H9 (cell line): ENCODE measurements around the gene SGF29. TPM values are rescaled to one million over a fixed set of nuclear protein-coding genes. Genes with fewer than 3 reads are reported as not detected.

Experiments
- DNase-seq: peaks from one replicate; pipeline ENCODE4 v3.0.0-alpha.2; 2017
- H2AFZ ChIP-seq: one replicate; pipeline ENCODE4 v1.6.1; 2013; ENCODE audit warnings: mild to moderate bottlenecking, low read length, control low read depth, moderate library complexity
- H2AK5ac ChIP-seq: 2 replicates; pipeline ENCODE4 v1.6.1; 2013; ENCODE audit warnings: low read length, control low read depth, mixed read lengths; ENCODE audit not compliant: insufficient read length
- H2BK120ac ChIP-seq: one replicate; pipeline ENCODE4 v1.6.1; 2013; ENCODE audit warnings: low read depth, mild to moderate bottlenecking, low read length, control low read depth, inconsistent platforms; ENCODE audit not compliant: poor library complexity, severe bottlenecking
- H2BK12ac ChIP-seq: 2 replicates; pipeline ENCODE4 v1.6.1; 2013; ENCODE audit warnings: low read length, control low read depth, mixed read lengths, low read depth; ENCODE audit not compliant: insufficient read length
- H2BK15ac ChIP-seq: 2 replicates; pipeline ENCODE4 v1.6.1; 2013; ENCODE audit warnings: low read depth, low read length, control low read depth
- H2BK20ac ChIP-seq: one replicate; pipeline ENCODE4 v1.6.1; 2013; ENCODE audit warnings: low read depth, mild to moderate bottlenecking, low read length, control low read depth, inconsistent platforms; ENCODE audit not compliant: poor library complexity, severe bottlenecking
- H2BK5ac ChIP-seq: 2 replicates; pipeline ENCODE4 v1.6.1; 2013; ENCODE audit warnings: low read length, control low read depth, mixed read lengths; ENCODE audit not compliant: insufficient read length
- H3K14ac ChIP-seq: 2 replicates; pipeline ENCODE4 v1.6.1; 2013; ENCODE audit warnings: low read length, control low read depth; ENCODE audit not compliant: insufficient read depth
- H3K18ac ChIP-seq: 2 replicates; pipeline ENCODE4 v1.6.1; 2013; ENCODE audit warnings: low read depth, mild to moderate bottlenecking, mixed read lengths, low read length, control low read depth; ENCODE audit not compliant: insufficient read length
- H3K23ac ChIP-seq: 2 replicates; pipeline ENCODE4 v1.6.1; 2013; ENCODE audit warnings: low read length, control low read depth, mixed read lengths, low read depth; ENCODE audit not compliant: insufficient read length
- H3K23me2 ChIP-seq: 2 replicates; pipeline ENCODE4 v1.6.1; 2013; ENCODE audit warnings: low read depth, mild to moderate bottlenecking, mixed read lengths, low read length, control low read depth; ENCODE audit not compliant: insufficient read length, poor library complexity, severe bottlenecking
- H3K27ac ChIP-seq: 2 replicates; pipeline ENCODE4 v1.5.1; 2013; ENCODE audit warnings: low read length, control low read depth, mixed read lengths, low read depth; ENCODE audit not compliant: insufficient read length
- H3K27me3 ChIP-seq: 2 replicates; pipeline ENCODE4 v1.6.1; 2013; ENCODE audit warnings: low read length, control low read depth, inconsistent platforms; ENCODE audit not compliant: insufficient read depth
- H3K4ac ChIP-seq: 2 replicates; pipeline ENCODE4 v1.6.1; 2013; ENCODE audit warnings: low read depth, mild to moderate bottlenecking, control low read depth, inconsistent platforms, low read length, moderate library complexity
- H3K4me1 ChIP-seq: 2 replicates; pipeline ENCODE4 v1.6.1; 2013; ENCODE audit warnings: low read length, control low read depth, inconsistent platforms; ENCODE audit not compliant: insufficient read depth
- H3K4me2 ChIP-seq: 2 replicates; pipeline ENCODE4 v1.6.1; 2013; ENCODE audit warnings: low read length, control low read depth, mixed read lengths; ENCODE audit not compliant: insufficient read length, insufficient read depth
- H3K56ac ChIP-seq: 2 replicates; pipeline ENCODE4 v1.6.1; 2013; ENCODE audit warnings: low read depth, mild to moderate bottlenecking, mixed read lengths, low read length, control low read depth; ENCODE audit not compliant: insufficient read length
- H3K79me1 ChIP-seq: 2 replicates; pipeline ENCODE4 v1.6.1; 2013; ENCODE audit warnings: low read depth, mild to moderate bottlenecking, moderate library complexity, low read length, control low read depth, inconsistent platforms; ENCODE audit not compliant: insufficient read depth, poor library complexity, severe bottlenecking
- H3K79me2 ChIP-seq: 2 replicates; pipeline ENCODE4 v1.6.1; 2013; ENCODE audit warnings: low read length, control low read depth, inconsistent platforms; ENCODE audit not compliant: insufficient read depth
- H3K9ac ChIP-seq: 2 replicates; pipeline ENCODE4 v1.6.1; 2013; ENCODE audit warnings: low read length, control low read depth, mixed read lengths; ENCODE audit not compliant: insufficient read length; ENCODE audit errors: extremely low read depth
- H3K9me3 ChIP-seq: one replicate; pipeline ENCODE4 v1.6.1; 2013; ENCODE audit warnings: low read depth, low read length, inconsistent platforms; ENCODE audit not compliant: control insufficient read depth
- H3T11ph ChIP-seq: one replicate; pipeline ENCODE4 v1.6.1; 2013; ENCODE audit warnings: mild to moderate bottlenecking, low read length, control low read depth, inconsistent platforms
- H4K20me1 ChIP-seq: one replicate; pipeline ENCODE4 v1.6.1; 2013; ENCODE audit not compliant: control insufficient read depth, insufficient read length, insufficient read depth
- H4K5ac ChIP-seq: 2 replicates; pipeline ENCODE4 v1.6.1; 2013; ENCODE audit warnings: low read depth, mild to moderate bottlenecking, mixed read lengths, low read length, control low read depth; ENCODE audit not compliant: insufficient read length
- H4K8ac ChIP-seq: replicated peaks from 2 replicates; pipeline ENCODE4 v1.6.1; 2013; ENCODE audit warnings: low read length, control low read depth, mixed read lengths, low read depth; ENCODE audit not compliant: insufficient read length
- H4K91ac ChIP-seq: 2 replicates; pipeline ENCODE4 v1.6.1; 2013; ENCODE audit warnings: low read depth, mild to moderate bottlenecking, moderate library complexity, mixed read lengths, low read length, control low read depth; ENCODE audit not compliant: insufficient read length
- H3K27ac Mint-ChIP-seq, 3 experiments: 2 replicates in 2 of 3; 3 replicates in 1 of 3; pipeline ENCODE4 v1.8.0; 2020 to 2021; ENCODE audit warnings: mixed read lengths in 3 of 3, mild to moderate bottlenecking in 1 of 3, moderate library complexity in 1 of 3
- H3K27me3 Mint-ChIP-seq: 2 replicates; pipeline ENCODE4 v1.8.0; 2021; ENCODE audit warnings: low read depth, mild to moderate bottlenecking, moderate library complexity, mixed read lengths
- H3K36me3 Mint-ChIP-seq, 3 experiments: 2 replicates in 2 of 3; 3 replicates in 1 of 3; pipeline ENCODE4 v1.8.0; 2020 to 2021; ENCODE audit warnings: low read depth in 3 of 3, mixed read lengths in 3 of 3; ENCODE audit not compliant: insufficient read depth in 1 of 3
- H3K4me1 Mint-ChIP-seq, 2 experiments: 2 replicates each; pipeline ENCODE4 v1.8.0; 2020; ENCODE audit warnings: mixed read lengths in 2 of 2
- H3K4me3 Mint-ChIP-seq, 2 experiments: 2 replicates in 1 of 2; 3 replicates in 1 of 2; pipeline ENCODE4 v1.8.0; 2020 to 2021; ENCODE audit warnings: mild to moderate bottlenecking in 2 of 2, mixed read lengths in 2 of 2, moderate library complexity in 1 of 2
- H3K9me3 Mint-ChIP-seq, 2 experiments: 2 replicates in 1 of 2; 3 replicates in 1 of 2; pipeline ENCODE4 v1.8.0; 2020; ENCODE audit warnings: mild to moderate bottlenecking in 2 of 2, mixed read lengths in 2 of 2, moderate library complexity in 1 of 2
- CTCF ChIP-seq: fragments of 200-600 bp; sonication (generic); conservative IDR thresholded peaks from 3 replicates; pipeline ENCODE4 v1.8.0; 2021; ENCODE audit warnings: antibody characterized with exemption, mild to moderate bottlenecking
- WGBS: extraction: QIAGEN DNeasy Blood & Tissue Kit; methylation state at CpG from one replicate; pipeline ENCODE4 v1.1.7; 2013; ENCODE audit warnings: missing lambda C conversion rate, low lambda C conversion rate, mixed read lengths; ENCODE audit not compliant: insufficient read length; ENCODE audit errors: extremely low coverage; 5-methylcytosine and 5-hydroxymethylcytosine counted together
- total RNA-seq: library from RNA; stranded (reverse); gene quantifications from 2 replicates; pipeline ENCODE4 v1.2.1, GENCODE V29; 2021

SGF29 gene
- total RNA-seq, 1 experiment from 2014 or later: 24.8 TPM

- Histone ChIP-seq H3K4ac (no peak overlapping the region), H2BK15ac (no peak overlapping the region), H4K5ac (no peak overlapping the region), H2BK120ac (no peak overlapping the region), H3K4me1 (no peaks in the 10 kb centered on the region), H3K23me2 (no peaks in the 10 kb centered on the region), H4K20me1 (no peaks in the 10 kb centered on the region), H2BK12ac (no peak overlapping the region), H2BK5ac (no peak overlapping the region), H3K79me2 (no peaks in the 10 kb centered on the region), H2AK5ac (no peak overlapping the region), H4K8ac (no peak overlapping the region), H3K56ac (no peak overlapping the region), H3K9ac (no peak overlapping the region), H3K79me1 (no peaks in the 10 kb centered on the region), H3T11ph (no peak overlapping the region), H4K91ac (no peak overlapping the region), H3K14ac (no peak overlapping the region), H2BK20ac (no peak overlapping the region), H3K27ac (no peak overlapping the region), H3K18ac (no peak overlapping the region), H3K4me2 (no peak overlapping the region), H2AFZ (no peak overlapping the region), H3K27me3 (no peaks in the 10 kb centered on the region), H3K9me3 (no peaks in the 10 kb centered on the region), H3K23ac (no peak overlapping the region)
- DNase-seq: no peak
- H3K36me3 Mint-ChIP-seq: peaks cover 16 to 52% (median 39%) of the 10 kb centered on the region in 3 experiments
- no peak for TF ChIP-seq CTCF
- H3K27me3 Mint-ChIP-seq: no peaks in the 10 kb centered on the region
- no peak overlapping the region for H3K4me3 Mint-ChIP-seq
- no peak overlapping the region for H3K27ac Mint-ChIP-seq
- H3K4me1 Mint-ChIP-seq: no peaks in the 10 kb centered on the region
- no peaks in the 10 kb centered on the region for H3K9me3 Mint-ChIP-seq
- no CpG with 5 or more reads among the region's 13 CpGs for WGBS
Observed at GRCh38 chr16:28589930-28590329, 36.2 kb downstream of the SGF29 start.
